ENCODE data around the gene NFX1. TPM values are rescaled to one million over a fixed set of nuclear protein-coding genes. Genes with fewer than 3 reads are reported as not detected.

NFX1 gene
- total and polyA plus RNA-seq, 4 donors, result 13.7 to 27.9 (median 14.6) TPM

DNA sequence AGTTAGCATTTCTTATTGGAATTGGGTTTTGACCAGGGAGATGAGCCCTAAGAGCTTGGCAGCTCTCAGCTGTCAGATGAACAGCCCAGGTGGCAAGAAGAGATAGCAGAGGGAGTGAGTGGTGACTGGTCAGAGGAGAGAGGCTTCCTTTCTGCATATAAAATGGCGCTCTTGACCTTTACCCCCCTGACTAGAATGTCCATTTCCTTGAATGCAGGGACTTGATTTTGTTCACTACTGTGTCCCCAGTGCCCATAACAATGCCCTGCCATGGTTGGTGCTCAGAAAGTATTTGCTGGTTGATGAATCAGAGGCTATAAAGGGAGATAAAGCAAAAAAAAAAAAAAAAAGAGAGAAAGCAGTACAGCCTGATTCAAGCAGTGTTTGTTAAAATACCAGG lies 18.3 kb upstream of the NFX1 start:
- Histone ChIP-seq H3K36me3 (ENCODE audit: control insufficient read depth in 4 of 4, insufficient read depth in 3 of 4, low read depth in 1 of 4, low read length in 3 of 4) (peaks cover 5 to 55% (median 46%) of the 10 kb centered on the region in 4 donors), H3K4me1 (ENCODE audit: control insufficient read depth in 4 of 4, insufficient read depth in 4 of 4, low read length in 3 of 4) (peaks cover 0 to 3% (median 0%) of the 10 kb centered on the region in 4 donors), H3K9ac (ENCODE audit: low read depth in 1 of 2, low read length in 2 of 2) (no peak overlapping the region), H3K9me3 (ENCODE audit: control insufficient read depth in 4 of 4, low read length in 3 of 4) (no peaks in the 10 kb centered on the region), H3K4me3 (ENCODE audit: low read depth in 1 of 3, low read length in 3 of 3) (no peak overlapping the region), H3K27me3 (ENCODE audit: control insufficient read depth in 4 of 4, insufficient read depth in 4 of 4, low read length in 3 of 4) (no peaks in the 10 kb centered on the region), H3K27ac (ENCODE audit: low read depth in 1 of 2, low read length in 2 of 2) (no peak overlapping the region)
- DNase-seq (ENCODE audit: low spot score), result no peak
- WGBS, result 91% methylated on average over 1 of the region's 1 CpG
- TF ChIP-seq HNF4G (IDR thresholded peaks at IDR 0.05) (no peak), EGR1 (IDR thresholded peaks at IDR 0.05; ENCODE audit: low read depth in 2 of 2) (no peak), RXRA (IDR thresholded peaks at IDR 0.05) (no peak), YY1 (IDR thresholded peaks at IDR 0.05) (no peak)
- TF ChIP-seq, protein P1, sequence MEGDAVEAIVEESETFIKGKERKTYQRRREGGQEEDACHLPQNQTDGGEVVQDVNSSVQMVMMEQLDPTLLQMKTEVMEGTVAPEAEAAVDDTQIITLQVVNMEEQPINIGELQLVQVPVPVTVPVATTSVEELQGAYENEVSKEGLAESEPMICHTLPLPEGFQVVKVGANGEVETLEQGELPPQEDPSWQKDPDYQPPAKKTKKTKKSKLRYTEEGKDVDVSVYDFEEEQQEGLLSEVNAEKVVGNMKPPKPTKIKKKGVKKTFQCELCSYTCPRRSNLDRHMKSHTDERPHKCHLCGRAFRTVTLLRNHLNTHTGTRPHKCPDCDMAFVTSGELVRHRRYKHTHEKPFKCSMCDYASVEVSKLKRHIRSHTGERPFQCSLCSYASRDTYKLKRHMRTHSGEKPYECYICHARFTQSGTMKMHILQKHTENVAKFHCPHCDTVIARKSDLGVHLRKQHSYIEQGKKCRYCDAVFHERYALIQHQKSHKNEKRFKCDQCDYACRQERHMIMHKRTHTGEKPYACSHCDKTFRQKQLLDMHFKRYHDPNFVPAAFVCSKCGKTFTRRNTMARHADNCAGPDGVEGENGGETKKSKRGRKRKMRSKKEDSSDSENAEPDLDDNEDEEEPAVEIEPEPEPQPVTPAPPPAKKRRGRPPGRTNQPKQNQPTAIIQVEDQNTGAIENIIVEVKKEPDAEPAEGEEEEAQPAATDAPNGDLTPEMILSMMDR (IDR thresholded peaks at IDR 0.05; ENCODE audit: low read depth, low read length, missing input control), result no peak

DNA sequence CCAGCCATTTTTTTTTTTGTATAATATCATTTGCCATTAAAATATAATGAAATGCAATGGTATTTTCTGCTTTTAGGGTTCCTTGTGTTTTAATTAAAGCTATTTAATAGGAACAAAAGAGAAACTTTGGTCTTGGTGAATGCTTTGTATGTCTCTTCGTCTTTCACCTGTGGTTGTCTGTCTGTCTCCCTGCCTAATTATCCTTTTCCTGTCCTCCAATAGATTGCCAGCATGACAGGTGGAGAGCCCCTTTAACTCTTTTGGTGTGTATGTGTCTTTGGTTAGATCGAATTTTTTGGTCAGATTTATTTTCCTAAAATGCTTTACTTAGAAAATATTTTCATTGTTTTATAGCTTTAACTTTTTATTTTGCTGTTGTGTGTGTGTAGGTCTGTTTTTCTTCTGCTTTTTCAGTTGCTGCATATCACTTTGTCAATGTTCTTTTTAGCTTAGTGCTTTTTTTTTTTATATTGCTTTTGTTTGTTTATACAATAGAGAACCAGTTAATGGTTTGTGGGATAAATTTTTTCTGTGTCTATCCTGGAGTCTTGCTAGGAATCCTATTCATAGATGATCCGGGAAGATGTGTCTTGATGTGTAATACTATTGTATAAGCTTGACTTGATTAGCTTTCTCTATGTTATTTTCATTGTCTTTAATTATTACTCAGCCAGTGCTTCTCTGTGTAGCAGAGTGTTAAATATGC lies 16.9 kb upstream of the NFX1 start:
- H3K9ac ChIP-seq (ENCODE audit: low read depth in 1 of 2, low read length in 2 of 2), result no peak overlapping the region
- no peak for DNase-seq (ENCODE audit: low spot score)
- no peak for TF ChIP-seq JUND (IDR thresholded peaks at IDR 0.05)
- TF ChIP-seq GABPA (IDR thresholded peaks at IDR 0.05 in 1 of 2, conservative IDR thresholded peaks at IDR 0.05 in 1 of 2), result no peak
- TF ChIP-seq, protein P2, sequence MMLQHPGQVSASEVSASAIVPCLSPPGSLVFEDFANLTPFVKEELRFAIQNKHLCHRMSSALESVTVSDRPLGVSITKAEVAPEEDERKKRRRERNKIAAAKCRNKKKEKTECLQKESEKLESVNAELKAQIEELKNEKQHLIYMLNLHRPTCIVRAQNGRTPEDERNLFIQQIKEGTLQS (IDR thresholded peaks at IDR 0.05), result no peak
- no peak for TF ChIP-seq FOXA2 (IDR thresholded peaks at IDR 0.05)
- TF ChIP-seq HNF4G (IDR thresholded peaks at IDR 0.05), result no peak
- TF ChIP-seq RXRA (IDR thresholded peaks at IDR 0.05), result no peak
- TF ChIP-seq HNF4A (conservative IDR thresholded peaks at IDR 0.05), result no peak
- TF ChIP-seq RAD21 (IDR thresholded peaks at IDR 0.05), result no peak
- TF ChIP-seq FOXA1 (IDR thresholded peaks at IDR 0.05), result no peak
- TF ChIP-seq, protein P3, sequence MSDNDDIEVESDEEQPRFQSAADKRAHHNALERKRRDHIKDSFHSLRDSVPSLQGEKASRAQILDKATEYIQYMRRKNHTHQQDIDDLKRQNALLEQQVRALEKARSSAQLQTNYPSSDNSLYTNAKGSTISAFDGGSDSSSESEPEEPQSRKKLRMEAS (IDR thresholded peaks at IDR 0.05), result no peak
- no peak for TF ChIP-seq YY1 (IDR thresholded peaks at IDR 0.05)
- TF ChIP-seq EGR1 (IDR thresholded peaks at IDR 0.05; ENCODE audit: low read depth in 2 of 2), result no peak
- TF ChIP-seq SP1 (IDR thresholded peaks at IDR 0.05), result no peak
- TF ChIP-seq NR2F2 (IDR thresholded peaks at IDR 0.05), result no peak
- TF ChIP-seq TAF1 (conservative IDR thresholded peaks at IDR 0.05), result no peak
- TF ChIP-seq, protein P4, sequence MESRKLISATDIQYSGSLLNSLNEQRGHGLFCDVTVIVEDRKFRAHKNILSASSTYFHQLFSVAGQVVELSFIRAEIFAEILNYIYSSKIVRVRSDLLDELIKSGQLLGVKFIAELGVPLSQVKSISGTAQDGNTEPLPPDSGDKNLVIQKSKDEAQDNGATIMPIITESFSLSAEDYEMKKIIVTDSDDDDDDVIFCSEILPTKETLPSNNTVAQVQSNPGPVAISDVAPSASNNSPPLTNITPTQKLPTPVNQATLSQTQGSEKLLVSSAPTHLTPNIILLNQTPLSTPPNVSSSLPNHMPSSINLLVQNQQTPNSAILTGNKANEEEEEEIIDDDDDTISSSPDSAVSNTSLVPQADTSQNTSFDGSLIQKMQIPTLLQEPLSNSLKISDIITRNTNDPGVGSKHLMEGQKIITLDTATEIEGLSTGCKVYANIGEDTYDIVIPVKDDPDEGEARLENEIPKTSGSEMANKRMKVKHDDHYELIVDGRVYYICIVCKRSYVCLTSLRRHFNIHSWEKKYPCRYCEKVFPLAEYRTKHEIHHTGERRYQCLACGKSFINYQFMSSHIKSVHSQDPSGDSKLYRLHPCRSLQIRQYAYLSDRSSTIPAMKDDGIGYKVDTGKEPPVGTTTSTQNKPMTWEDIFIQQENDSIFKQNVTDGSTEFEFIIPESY (IDR thresholded peaks at IDR 0.05), result no peak
- TF ChIP-seq, protein P1 (IDR thresholded peaks at IDR 0.05; ENCODE audit: low read depth, low read length, missing input control), result no peak
- TF ChIP-seq, protein P5, sequence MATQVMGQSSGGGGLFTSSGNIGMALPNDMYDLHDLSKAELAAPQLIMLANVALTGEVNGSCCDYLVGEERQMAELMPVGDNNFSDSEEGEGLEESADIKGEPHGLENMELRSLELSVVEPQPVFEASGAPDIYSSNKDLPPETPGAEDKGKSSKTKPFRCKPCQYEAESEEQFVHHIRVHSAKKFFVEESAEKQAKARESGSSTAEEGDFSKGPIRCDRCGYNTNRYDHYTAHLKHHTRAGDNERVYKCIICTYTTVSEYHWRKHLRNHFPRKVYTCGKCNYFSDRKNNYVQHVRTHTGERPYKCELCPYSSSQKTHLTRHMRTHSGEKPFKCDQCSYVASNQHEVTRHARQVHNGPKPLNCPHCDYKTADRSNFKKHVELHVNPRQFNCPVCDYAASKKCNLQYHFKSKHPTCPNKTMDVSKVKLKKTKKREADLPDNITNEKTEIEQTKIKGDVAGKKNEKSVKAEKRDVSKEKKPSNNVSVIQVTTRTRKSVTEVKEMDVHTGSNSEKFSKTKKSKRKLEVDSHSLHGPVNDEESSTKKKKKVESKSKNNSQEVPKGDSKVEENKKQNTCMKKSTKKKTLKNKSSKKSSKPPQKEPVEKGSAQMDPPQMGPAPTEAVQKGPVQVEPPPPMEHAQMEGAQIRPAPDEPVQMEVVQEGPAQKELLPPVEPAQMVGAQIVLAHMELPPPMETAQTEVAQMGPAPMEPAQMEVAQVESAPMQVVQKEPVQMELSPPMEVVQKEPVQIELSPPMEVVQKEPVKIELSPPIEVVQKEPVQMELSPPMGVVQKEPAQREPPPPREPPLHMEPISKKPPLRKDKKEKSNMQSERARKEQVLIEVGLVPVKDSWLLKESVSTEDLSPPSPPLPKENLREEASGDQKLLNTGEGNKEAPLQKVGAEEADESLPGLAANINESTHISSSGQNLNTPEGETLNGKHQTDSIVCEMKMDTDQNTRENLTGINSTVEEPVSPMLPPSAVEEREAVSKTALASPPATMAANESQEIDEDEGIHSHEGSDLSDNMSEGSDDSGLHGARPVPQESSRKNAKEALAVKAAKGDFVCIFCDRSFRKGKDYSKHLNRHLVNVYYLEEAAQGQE (IDR thresholded peaks at IDR 0.05), result no peak
- no peaks in the 10 kb centered on the region for H3K27me3 ChIP-seq (ENCODE audit: control insufficient read depth in 4 of 4, insufficient read depth in 4 of 4, low read length in 3 of 4)
- no peaks in the 10 kb centered on the region for H3K4me1 ChIP-seq (ENCODE audit: control insufficient read depth in 4 of 4, insufficient read depth in 4 of 4, low read length in 3 of 4)
- H3K9me3 ChIP-seq (ENCODE audit: control insufficient read depth in 4 of 4, low read length in 3 of 4), result no peaks in the 10 kb centered on the region
- peaks cover 8 to 63% (median 50%) of the 10 kb centered on the region in 4 donors for H3K36me3 ChIP-seq (ENCODE audit: control insufficient read depth in 4 of 4, insufficient read depth in 3 of 4, low read depth in 1 of 4, low read length in 3 of 4)
- WGBS, result 89% methylated on average over 3 of the region's 3 CpGs
- no peak overlapping the region for H3K4me3 ChIP-seq (ENCODE audit: low read depth in 1 of 3, low read length in 3 of 3)
- H3K27ac ChIP-seq (ENCODE audit: low read depth in 1 of 2, low read length in 2 of 2), result no peak overlapping the region

All from liver (tissue), 9 donors.